ENCODE data around the gene PMEPA1.

- TF ChIP-seq CTCF (IDR thresholded peaks at IDR 0.05; ENCODE audit: insufficient read depth, low read depth, low read length) (peak; percentile 70), EZH2 (IDR thresholded peaks at IDR 0.05; ENCODE audit: insufficient read depth, low read length) (no peak)
Observed at GRCh38 chr20:57622579-57623381, 87.0 kb downstream of the PMEPA1 start.
